Measurements from ENCODE around the gene TGFA.

TGFA gene

GRCh38 chr2:70574618-70575017 lies 21.0 kb upstream of the TGFA start:
- TF ChIP-seq CTCF (IDR thresholded peaks at IDR 0.05) = no peak

- no peak for TF ChIP-seq CTCF (IDR thresholded peaks at IDR 0.05)
Measured at GRCh38 chr2:70574109-70574508, 20.5 kb upstream of the TGFA start.

DNA sequence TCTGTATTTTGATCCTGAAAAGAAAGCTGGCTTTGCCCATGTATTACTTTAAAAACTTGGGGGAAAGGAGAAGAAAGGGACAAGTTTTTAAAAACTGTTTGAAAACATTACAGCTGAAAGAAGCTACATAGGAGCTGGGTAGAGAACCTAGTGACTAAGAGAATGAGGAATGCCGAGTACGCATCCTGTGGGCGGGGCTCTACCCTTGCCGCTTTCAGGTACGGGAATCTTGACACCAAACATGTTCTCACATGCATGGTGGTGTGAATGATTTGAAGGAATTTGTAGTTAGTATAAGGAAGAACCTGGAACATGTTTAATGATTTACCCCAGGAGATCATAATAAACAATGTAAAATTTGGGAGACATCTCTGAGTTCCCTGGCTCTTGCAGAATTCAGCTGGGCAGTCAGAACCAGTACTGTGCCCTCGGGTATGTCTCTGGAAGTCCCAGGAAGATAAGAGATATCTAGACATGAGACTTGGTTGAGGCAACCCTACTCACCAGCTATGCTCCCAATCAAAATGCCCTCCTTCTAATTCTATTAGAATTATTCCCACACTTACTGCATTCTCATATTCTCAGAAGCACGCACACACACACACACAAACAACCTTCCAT lies 16.5 kb upstream of the TGFA start:
- TF ChIP-seq CTCF (IDR thresholded peaks at IDR 0.05) = no peak

GRCh38 chr2:70569559-70569958 lies 15.9 kb upstream of the TGFA start:
- no peak for TF ChIP-seq CTCF (IDR thresholded peaks at IDR 0.05)

DNA sequence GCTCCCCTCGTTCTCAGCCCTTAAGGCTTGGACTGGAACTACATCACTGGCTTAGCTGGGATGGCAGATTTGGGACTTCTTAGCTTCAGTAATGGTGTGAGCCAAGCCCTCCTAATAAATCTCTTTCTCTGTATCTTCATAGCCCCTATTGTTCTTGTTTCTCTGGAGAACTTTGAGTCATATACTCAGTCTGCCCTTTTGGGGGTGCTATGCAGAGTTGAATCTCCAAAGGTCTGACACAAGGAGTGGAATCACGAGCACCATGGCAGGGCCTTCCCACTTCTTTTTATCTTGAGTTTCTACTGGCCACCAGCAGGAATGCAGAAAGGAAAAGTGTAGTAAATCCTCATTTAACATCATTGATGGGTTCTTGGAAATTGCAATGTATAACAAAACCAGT lies 13.3 kb upstream of the TGFA start:
- TF ChIP-seq CTCF (IDR thresholded peaks at IDR 0.05) = no peak

GRCh38 chr2:70566464-70566863 lies 12.8 kb upstream of the TGFA start:
- no peak for TF ChIP-seq CTCF (IDR thresholded peaks at IDR 0.05)

- no peak for TF ChIP-seq CTCF (IDR thresholded peaks at IDR 0.05)
Measured at GRCh38 chr2:70565039-70565731, 11.6 kb upstream of the TGFA start.
